ENCODE results near the gene ZNF521.

GRCh38 chr18:25109484-25109883 lies 242.5 kb downstream of the ZNF521 start:
- TF ChIP-seq YY1 (IDR thresholded peaks at IDR 0.05; ENCODE audit: low read depth) (no peak), CREB1 (IDR thresholded peaks at IDR 0.05; ENCODE audit: low read depth) (no peak), TAF1 (IDR thresholded peaks at IDR 0.05; ENCODE audit: low read depth) (no peak), TCF12 (IDR thresholded peaks at IDR 0.05; ENCODE audit: low read depth) (no peak), EP300 (IDR thresholded peaks at IDR 0.05; ENCODE audit: borderline replicate concordance) (no peak), REST (IDR thresholded peaks at IDR 0.05; ENCODE audit: low read depth) (no peak), RAD21 (IDR thresholded peaks at IDR 0.05; ENCODE audit: low read depth) (no peak), NFIC (IDR thresholded peaks at IDR 0.05) (no peak), MAX (IDR thresholded peaks at IDR 0.05) (no peak), EGR1 (IDR thresholded peaks at IDR 0.05) (no peak), FOXM1 (IDR thresholded peaks at IDR 0.05; ENCODE audit: borderline replicate concordance, low read depth) (no peak)
